ENCODE measurements around the gene UNC119.

GRCh38 chr17:28579526-28579925 is 27.1 kb upstream of the UNC119 start:
- TF ChIP-seq CTCF (IDR thresholded peaks at IDR 0.05) (no peak), POLR2A (IDR thresholded peaks at IDR 0.05) (no peak), EP300 (IDR thresholded peaks at IDR 0.05) (no peak)
